GM21367 (cell line): ENCODE results near the gene MAP3K9.

Source experiments
- ATAC-seq: cut with Tn5 transposase; IDR thresholded peaks from one replicate; pipeline ENCODE4 v1.9.1; 2021; ENCODE audit not compliant: unreplicated experiment

The MAP3K9 gene

GRCh38 chr14:70788898-70789297 lies 20.4 kb downstream of the MAP3K9 start:
- ATAC-seq = no peak

- ATAC-seq = no peak
Measured at GRCh38 chr14:70785556-70785955, 23.8 kb downstream of the MAP3K9 start.

- no peak for ATAC-seq
Measured at GRCh38 chr14:70784886-70785285, 24.4 kb downstream of the MAP3K9 start.

GRCh38 chr14:70782361-70782760 lies 27.0 kb downstream of the MAP3K9 start:
- no peak for ATAC-seq

- no peak for ATAC-seq
Measured at GRCh38 chr14:70780396-70781075, 28.8 kb downstream of the MAP3K9 start.

GRCh38 chr14:70779667-70780066 lies 29.6 kb downstream of the MAP3K9 start:
- no peak for ATAC-seq

GRCh38 chr14:70776197-70776596 lies 33.1 kb downstream of the MAP3K9 start:
- ATAC-seq = no peak

- ATAC-seq = no peak
Measured at GRCh38 chr14:70773182-70773862, 36.0 kb downstream of the MAP3K9 start.

- ATAC-seq = no peak
Measured at GRCh38 chr14:70771781-70772212, 37.5 kb downstream of the MAP3K9 start.

- ATAC-seq = no peak
Measured at GRCh38 chr14:70770490-70770889, 38.8 kb downstream of the MAP3K9 start.

GRCh38 chr14:70759398-70759797 lies 49.9 kb downstream of the MAP3K9 start:
- ATAC-seq = no peak

- ATAC-seq = no peak
Measured at GRCh38 chr14:70755655-70756054, 53.7 kb downstream of the MAP3K9 start.

GRCh38 chr14:70754991-70755390 lies 54.3 kb downstream of the MAP3K9 start:
- ATAC-seq = no peak

GRCh38 chr14:70753518-70753953 lies 55.8 kb downstream of the MAP3K9 start:
- ATAC-seq = no peak

GRCh38 chr14:70748422-70748821 lies 60.9 kb downstream of the MAP3K9 start:
- no peak for ATAC-seq

GRCh38 chr14:70744641-70745040 lies 64.7 kb downstream of the MAP3K9 start:
- no peak for ATAC-seq

- ATAC-seq = no peak
Measured at GRCh38 chr14:70742316-70742715, 67.0 kb downstream of the MAP3K9 start.

- ATAC-seq = no peak
Measured at GRCh38 chr14:70741482-70741881, 67.8 kb downstream of the MAP3K9 start.

- no peak for ATAC-seq
Measured at GRCh38 chr14:70735043-70735442, 74.3 kb downstream of the MAP3K9 start.

- ATAC-seq = no peak
Measured at GRCh38 chr14:70731447-70732239, 77.7 kb downstream of the MAP3K9 start.

- ATAC-seq = no peak
Measured at GRCh38 chr14:70730393-70730792, 78.9 kb downstream of the MAP3K9 start.
